Ishikawa (cell line): ENCODE measurements around the gene CACNA1C.

Source experiments
- CEBPB ChIP-seq: IDR thresholded peaks from 2 replicates; pipeline ENCODE4 v1.6.1; 2012
- EGR1 ChIP-seq: IDR thresholded peaks from 2 replicates; pipeline ENCODE4 v1.6.1; 2012
- EP300 ChIP-seq: IDR thresholded peaks from 2 replicates; pipeline ENCODE4 v1.6.1; 2012; ENCODE audit warnings: borderline replicate concordance
- FOXM1 ChIP-seq: IDR thresholded peaks from 2 replicates; pipeline ENCODE4 v1.6.1; 2012; ENCODE audit warnings: low read depth, borderline replicate concordance
- NFIC ChIP-seq: IDR thresholded peaks from 2 replicates; pipeline ENCODE4 v1.6.1; 2012
- RAD21 ChIP-seq: IDR thresholded peaks from 2 replicates; pipeline ENCODE4 v1.6.1; 2012; ENCODE audit warnings: low read depth
- TCF12 ChIP-seq: IDR thresholded peaks from 2 replicates; pipeline ENCODE4 v1.6.1; 2012; ENCODE audit warnings: low read depth
- TEAD4 ChIP-seq: IDR thresholded peaks from 2 replicates; pipeline ENCODE4 v1.6.1; 2012
- YY1 ChIP-seq: IDR thresholded peaks from 2 replicates; pipeline ENCODE4 v1.6.1; 2012; ENCODE audit warnings: low read depth
- ZBTB7A ChIP-seq: IDR thresholded peaks from 2 replicates; pipeline ENCODE4 v1.6.1; 2012; ENCODE audit warnings: low read depth
- TF ChIP-seq, protein P1 (sequence below): IDR thresholded peaks from 2 replicates; pipeline ENCODE4 v1.6.1; 2012; ENCODE audit warnings: low read depth, mild to moderate bottlenecking
- TF ChIP-seq, protein P2 (sequence below): IDR thresholded peaks from 2 replicates; pipeline ENCODE4 v1.6.1; 2012

DNA sequence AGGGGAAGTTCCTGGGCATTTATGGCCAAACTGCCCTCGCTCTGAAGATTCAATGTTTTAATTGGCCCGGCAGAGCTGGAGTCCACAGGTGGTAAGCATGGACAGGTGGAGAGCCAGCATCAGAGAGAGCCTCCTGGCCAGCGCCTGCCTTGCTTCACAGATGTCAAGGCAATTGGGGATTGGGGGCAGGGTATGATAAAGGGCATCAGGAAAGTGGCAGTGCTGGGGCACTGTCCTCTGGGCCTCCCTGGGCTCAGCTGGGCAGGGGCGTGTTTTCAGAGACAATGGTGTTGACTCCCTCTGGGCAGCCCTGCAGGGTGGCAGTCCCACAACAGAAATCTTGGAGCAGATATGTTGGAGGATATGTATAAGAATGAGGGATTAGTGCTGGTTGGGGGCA, 237.3 kb downstream of the CACNA1C start:
- TF ChIP-seq EGR1 (no peak), YY1 (no peak), CEBPB (no peak), ZBTB7A (no peak), EP300 (no peak), TEAD4 (no peak), RAD21 (no peak), FOXM1 (no peak), TCF12 (no peak), NFIC (no peak)
- TF ChIP-seq, protein P1, sequence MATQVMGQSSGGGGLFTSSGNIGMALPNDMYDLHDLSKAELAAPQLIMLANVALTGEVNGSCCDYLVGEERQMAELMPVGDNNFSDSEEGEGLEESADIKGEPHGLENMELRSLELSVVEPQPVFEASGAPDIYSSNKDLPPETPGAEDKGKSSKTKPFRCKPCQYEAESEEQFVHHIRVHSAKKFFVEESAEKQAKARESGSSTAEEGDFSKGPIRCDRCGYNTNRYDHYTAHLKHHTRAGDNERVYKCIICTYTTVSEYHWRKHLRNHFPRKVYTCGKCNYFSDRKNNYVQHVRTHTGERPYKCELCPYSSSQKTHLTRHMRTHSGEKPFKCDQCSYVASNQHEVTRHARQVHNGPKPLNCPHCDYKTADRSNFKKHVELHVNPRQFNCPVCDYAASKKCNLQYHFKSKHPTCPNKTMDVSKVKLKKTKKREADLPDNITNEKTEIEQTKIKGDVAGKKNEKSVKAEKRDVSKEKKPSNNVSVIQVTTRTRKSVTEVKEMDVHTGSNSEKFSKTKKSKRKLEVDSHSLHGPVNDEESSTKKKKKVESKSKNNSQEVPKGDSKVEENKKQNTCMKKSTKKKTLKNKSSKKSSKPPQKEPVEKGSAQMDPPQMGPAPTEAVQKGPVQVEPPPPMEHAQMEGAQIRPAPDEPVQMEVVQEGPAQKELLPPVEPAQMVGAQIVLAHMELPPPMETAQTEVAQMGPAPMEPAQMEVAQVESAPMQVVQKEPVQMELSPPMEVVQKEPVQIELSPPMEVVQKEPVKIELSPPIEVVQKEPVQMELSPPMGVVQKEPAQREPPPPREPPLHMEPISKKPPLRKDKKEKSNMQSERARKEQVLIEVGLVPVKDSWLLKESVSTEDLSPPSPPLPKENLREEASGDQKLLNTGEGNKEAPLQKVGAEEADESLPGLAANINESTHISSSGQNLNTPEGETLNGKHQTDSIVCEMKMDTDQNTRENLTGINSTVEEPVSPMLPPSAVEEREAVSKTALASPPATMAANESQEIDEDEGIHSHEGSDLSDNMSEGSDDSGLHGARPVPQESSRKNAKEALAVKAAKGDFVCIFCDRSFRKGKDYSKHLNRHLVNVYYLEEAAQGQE, result no peak
- TF ChIP-seq, protein P2, sequence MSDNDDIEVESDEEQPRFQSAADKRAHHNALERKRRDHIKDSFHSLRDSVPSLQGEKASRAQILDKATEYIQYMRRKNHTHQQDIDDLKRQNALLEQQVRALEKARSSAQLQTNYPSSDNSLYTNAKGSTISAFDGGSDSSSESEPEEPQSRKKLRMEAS, result no peak
